Stimulated activated CD4-positive, alpha-beta T cell treated with anti-CD3 and anti-CD28 coated beads, TNF-alpha, amount 100 ng/mL, for 1 hour (primary cell): ENCODE measurements around the gene CFAP46.
"Not testable (repeated sequence)": the region's sequence is repeated elsewhere in the genome, so short reads cannot be mapped to it uniquely, and the experiment has no call there.

ENCODE experiments used
- DNase-seq, 3 donors: peaks; one replicate each; pipeline ENCODE4 v3.0.0-alpha.2; 2020; ENCODE audit warnings: low read depth in 3 of 3, low spot score in 1 of 3

Gene CFAP46

GRCh38 chr10:132810141-132810806 lies 132.1 kb downstream of the CFAP46 start:
- DNase-seq: no peak

- DNase-seq: no peak
Observed at GRCh38 chr10:132809232-132810140, 132.9 kb downstream of the CFAP46 start.

- no peak for DNase-seq
Observed at GRCh38 chr10:132808383-132809231, 133.8 kb downstream of the CFAP46 start.

- no peak for DNase-seq
Observed at GRCh38 chr10:132807621-132808049, 134.7 kb downstream of the CFAP46 start.

GRCh38 chr10:132806561-132807003 lies 135.8 kb downstream of the CFAP46 start:
- DNase-seq: no peak

- DNase-seq: no peak
Observed at GRCh38 chr10:132806110-132806509, 136.3 kb downstream of the CFAP46 start.

GRCh38 chr10:132805599-132805998 lies 136.8 kb downstream of the CFAP46 start:
- DNase-seq: no peak

- no peak for DNase-seq
Observed at GRCh38 chr10:132804785-132805426, 137.5 kb downstream of the CFAP46 start.

- DNase-seq: no peak
Observed at GRCh38 chr10:132804287-132804686, 138.1 kb downstream of the CFAP46 start.

GRCh38 chr10:132803416-132804210 lies 138.8 kb downstream of the CFAP46 start:
- DNase-seq: no peak

- DNase-seq: no peak
Observed at GRCh38 chr10:132802694-132803320, 139.6 kb downstream of the CFAP46 start.

- no peak for DNase-seq
Observed at GRCh38 chr10:132802048-132802447, 140.3 kb downstream of the CFAP46 start.

- no peak for DNase-seq
Observed at GRCh38 chr10:132799865-132800264, 142.5 kb downstream of the CFAP46 start.

GRCh38 chr10:132798876-132799275 lies 143.5 kb downstream of the CFAP46 start:
- DNase-seq: no peak

- no peak for DNase-seq
Observed at GRCh38 chr10:132798403-132798802, 144.0 kb downstream of the CFAP46 start.

GRCh38 chr10:132797986-132798385 lies 144.4 kb downstream of the CFAP46 start:
- DNase-seq: not testable (repeated sequence)

- DNase-seq: no peak
Observed at GRCh38 chr10:132796846-132797245, 145.5 kb downstream of the CFAP46 start.

- DNase-seq: no peak
Observed at GRCh38 chr10:132793871-132794849, 148.2 kb downstream of the CFAP46 start.
